CD14-positive monocyte (primary cell): ENCODE measurements around the gene UGT1A1. TPM values are rescaled to one million over a fixed set of nuclear protein-coding genes. Genes with fewer than 3 reads are reported as not detected.
A peak's percentile ranks its signal among the peaks of the same experiment; 100 is the strongest.

ENCODE experiments used
- DNase-seq, 3 donors: peaks; one replicate each; pipeline ENCODE4 v3.0.0-alpha.2; 2011 to 2022
- H2AFZ ChIP-seq: 2 replicates; pipeline ENCODE4 v1.6.0; 2012; ENCODE audit warnings: mild to moderate bottlenecking, low read depth, low read length, inconsistent platforms; ENCODE audit not compliant: insufficient read depth, poor library complexity, severe bottlenecking
- H3K27ac ChIP-seq, 2 donors: 1 replicate in 1 of 2; 2 replicates in 1 of 2; pipeline ENCODE4 v1.5.1; 2012 to 2013; ENCODE audit warnings: low read length in 2 of 2, control low read depth in 1 of 2, inconsistent platforms in 1 of 2, low read depth in 1 of 2, mild to moderate bottlenecking in 1 of 2
- H3K27me3 ChIP-seq, 2 donors: one replicate each; pipeline versions ENCODE4 v1.6.0 to v1.6.1; 2011 to 2013; ENCODE audit warnings: low read length in 2 of 2; ENCODE audit not compliant: control insufficient read depth in 2 of 2, insufficient read depth in 2 of 2
- H3K36me3 ChIP-seq, 2 donors: replicated peaks in 1 of 2; 1 replicate in 1 of 2; 2 replicates in 1 of 2; pipeline versions ENCODE4 v1.5.1 to v1.6.1; 2012 to 2013; ENCODE audit warnings: low read length in 2 of 2, control low read depth in 1 of 2, inconsistent platforms in 1 of 2, mild to moderate bottlenecking in 1 of 2; ENCODE audit not compliant: insufficient read depth in 2 of 2, control insufficient read depth in 1 of 2
- H3K4me1 ChIP-seq, 2 donors: 1 replicate in 1 of 2; 2 replicates in 1 of 2; pipeline versions ENCODE4 v1.5.1 to v1.6.1; 2012 to 2013; ENCODE audit warnings: low read length in 2 of 2, control low read depth in 1 of 2, inconsistent platforms in 1 of 2, mild to moderate bottlenecking in 1 of 2, moderate library complexity in 1 of 2; ENCODE audit not compliant: insufficient read depth in 2 of 2, control insufficient read depth in 1 of 2
- H3K4me2 ChIP-seq: replicated peaks from 2 replicates; pipeline ENCODE3; 2012; ENCODE audit warnings: low read length, moderate library complexity, mild to moderate bottlenecking; ENCODE audit not compliant: poor library complexity, severe bottlenecking; ENCODE audit errors: extremely low read depth
- H3K4me3 ChIP-seq, 3 experiments: fragments of 200-600 bp in 1 of 3; sonication (generic) in 1 of 3; replicated peaks in 1 of 3; 1 replicate in 2 of 3; 2 replicates in 1 of 3; pipeline ENCODE4 v1.5.1; 2011 to 2013; ENCODE audit warnings: low read length in 3 of 3, mild to moderate bottlenecking in 3 of 3, control low read depth in 2 of 3, low read depth in 2 of 3, inconsistent platforms in 1 of 3, moderate library complexity in 1 of 3
- H3K79me2 ChIP-seq: 2 replicates; pipeline ENCODE4 v1.6.0; 2012; ENCODE audit warnings: mild to moderate bottlenecking, control low read depth, inconsistent platforms, low read length, moderate library complexity; ENCODE audit not compliant: insufficient read depth
- H3K9ac ChIP-seq: 2 replicates; pipeline ENCODE4 v1.6.0; 2017; ENCODE audit warnings: low read length, mild to moderate bottlenecking; ENCODE audit not compliant: insufficient read depth, poor library complexity, severe bottlenecking
- H3K9me3 ChIP-seq, 2 donors: replicated peaks in 1 of 2; 1 replicate in 1 of 2; 2 replicates in 1 of 2; pipeline versions ENCODE4 v1.5.1 to v1.6.1; 2012 to 2013; ENCODE audit warnings: low read length in 2 of 2, control low read depth in 1 of 2; ENCODE audit not compliant: control insufficient read depth in 1 of 2, insufficient read depth in 1 of 2
- H4K20me1 ChIP-seq: 2 replicates; pipeline ENCODE4 v1.6.0; 2012; ENCODE audit warnings: mild to moderate bottlenecking, low read length, control low read depth, moderate library complexity; ENCODE audit not compliant: insufficient read depth
- H3K27ac Mint-ChIP-seq, 7 donors: one replicate each; pipeline ENCODE4 v1.8.0; 2020; ENCODE audit warnings: mild to moderate bottlenecking in 7 of 7, mixed read lengths in 7 of 7, moderate library complexity in 6 of 7, inconsistent platforms in 2 of 7
- H3K27me3 Mint-ChIP-seq, 3 donors: one replicate each; pipeline ENCODE4 v1.8.0; 2021 to 2022; ENCODE audit warnings: low read depth in 3 of 3, mild to moderate bottlenecking in 3 of 3, mixed read lengths in 3 of 3, moderate library complexity in 3 of 3, inconsistent platforms in 1 of 3
- H3K36me3 Mint-ChIP-seq, 2 donors: one replicate each; pipeline ENCODE4 v1.8.0; 2020; ENCODE audit warnings: mixed read lengths in 2 of 2, inconsistent platforms in 1 of 2, mild to moderate bottlenecking in 1 of 2
- H3K4me1 Mint-ChIP-seq: one replicate; pipeline ENCODE4 v1.8.0; 2020; ENCODE audit warnings: mild to moderate bottlenecking, mixed read lengths
- H3K4me3 Mint-ChIP-seq, 2 donors: one replicate each; pipeline ENCODE4 v1.8.0; 2020; ENCODE audit warnings: mild to moderate bottlenecking in 2 of 2, mixed read lengths in 2 of 2, moderate library complexity in 1 of 2
- H3K9me3 Mint-ChIP-seq, 7 donors: one replicate each; pipeline ENCODE4 v1.8.0; 2020 to 2022; ENCODE audit warnings: mixed read lengths in 7 of 7, mild to moderate bottlenecking in 6 of 7, moderate library complexity in 6 of 7, inconsistent platforms in 2 of 7
- CTCF ChIP-seq: fragments of 200-600 bp; IDR thresholded peaks from one replicate; pipeline ENCODE4 v1.8.0; 2022; ENCODE audit warnings: antibody characterized with exemption, mild to moderate bottlenecking
- WGBS: methylation state at CpG from one replicate; pipeline ENCODE4 v1.1.5; 2013; ENCODE audit warnings: missing lambda C conversion rate; ENCODE audit not compliant: insufficient coverage; 5-methylcytosine and 5-hydroxymethylcytosine counted together
- intact Hi-C, 2 donors: fragments of 100-400 bp; cut with micrococcal nuclease; formaldehyde crosslinking; loops; one replicate each; pipeline versions ENCODE4 v1.15.0 to v1.15.1; 2023
- polyA plus RNA-seq, 3 donors: library from polyadenylated mRNA; depleted of rRNA in 1 of 3; unstranded in 2 of 3; stranded (reverse) in 1 of 3; fragments of 300-500 nt in 2 of 3; fragments of >200 nt in 1 of 3; fragmentation: Illumina TruSeq in 2 of 3; gene quantifications; 1 replicate in 2 of 3; 2 replicates in 1 of 3; pipeline ENCODE4 v1.2.3, GENCODE V29; 2012 to 2021

Gene UGT1A1
- polyA plus RNA-seq, 3 donors, result not detected

GRCh38 chr2:233799716-233800115 is 39.6 kb downstream of the UGT1A1 start:
- TF ChIP-seq CTCF, result no peak
- Histone ChIP-seq H3K4me2 (no peak overlapping the region), H4K20me1 (no peaks in the 10 kb centered on the region), H3K79me2 (no peaks in the 10 kb centered on the region), H3K4me1 (no peaks in the 10 kb centered on the region), H3K4me3 (no peak overlapping the region), H3K36me3 (no peaks in the 10 kb centered on the region), H3K27ac (no peak overlapping the region), H2AFZ (no peak overlapping the region), H3K27me3 (no peaks in the 10 kb centered on the region), H3K9ac (no peak overlapping the region), H3K9me3 (no peaks in the 10 kb centered on the region)
- 60% methylated on average over 5 of the region's 5 CpGs for WGBS
- intact Hi-C loops, result no loop called here
- Mint-ChIP-seq H3K27me3 (peaks cover 3 to 9% (median 5%) of the 10 kb centered on the region in 3 donors), H3K4me3 (no peak overlapping the region), H3K4me1 (no peaks in the 10 kb centered on the region), H3K36me3 (no peaks in the 10 kb centered on the region), H3K27ac (peak overlapping the region in 1 of 7 donors; percentile 55), H3K9me3 (peaks cover 0 to 3% (median 0%) of the 10 kb centered on the region in 7 donors)
- DNase-seq, result no peak

- intact Hi-C loops, result no loop called here
- H3K9me3 Mint-ChIP-seq, result peaks cover 0 to 3% (median 0%) of the 10 kb centered on the region in 7 donors
- 90% methylated on average over 6 of the region's 7 CpGs for WGBS
- Histone ChIP-seq H3K9ac (no peak overlapping the region), H3K4me1 (no peaks in the 10 kb centered on the region), H3K27me3 (no peaks in the 10 kb centered on the region), H4K20me1 (no peaks in the 10 kb centered on the region), H3K4me3 (no peak overlapping the region), H3K9me3 (no peaks in the 10 kb centered on the region), H2AFZ (no peak overlapping the region), H3K36me3 (no peaks in the 10 kb centered on the region), H3K27ac (no peak overlapping the region), H3K79me2 (no peaks in the 10 kb centered on the region), H3K4me2 (no peak overlapping the region)
- H3K27me3 Mint-ChIP-seq, result peaks cover 3 to 10% (median 8%) of the 10 kb centered on the region in 3 donors
- no peaks in the 10 kb centered on the region for H3K36me3 Mint-ChIP-seq
- TF ChIP-seq CTCF, result no peak
- DNase-seq, result no peak
- no peak overlapping the region for H3K4me3 Mint-ChIP-seq
- H3K4me1 Mint-ChIP-seq, result no peaks in the 10 kb centered on the region
- peak overlapping the region in 1 of 7 donors; percentile 55 for H3K27ac Mint-ChIP-seq
These were observed 40.1 kb downstream of the UGT1A1 start for GRCh38 chr2:233800208-233800607.
